Prostate gland (tissue), 2 donors: Measurements from ENCODE around the gene ULK2.

ENCODE experiments used
- CTCF ChIP-seq, 4 experiments: fragments of 200-600 bp in 2 of 4; fragments of 450-650 bp in 2 of 4; sonication (generic) in 2 of 4; IDR thresholded peaks; 1 replicate in 3 of 4; 2 replicates in 1 of 4; pipeline ENCODE4 v1.5.1; 2016 to 2019; ENCODE audit warnings: antibody characterized with exemption in 4 of 4, mild to moderate bottlenecking in 2 of 4, moderate library complexity in 2 of 4
- POLR2A ChIP-seq: fragments of 450-650 bp; IDR thresholded peaks from one replicate; pipeline ENCODE4 v1.6.1; 2016; ENCODE audit warnings: antibody characterized with exemption, mild to moderate bottlenecking

GRCh38 chr17:19731626-19732025 is 136.1 kb downstream of the ULK2 start:
- TF ChIP-seq CTCF (IDR thresholded peaks at IDR 0.05): no peak
- TF ChIP-seq POLR2A: no peak
